Neural cell (in vitro differentiated cells): ENCODE results near the gene FBXL15.

Source experiments
- CTCF ChIP-seq: fragments of 450-650 bp; IDR thresholded peaks from 2 replicates; pipeline ENCODE4 v1.5.1; 2014; ENCODE audit warnings: antibody characterized with exemption, mild to moderate bottlenecking, moderate library complexity; ENCODE audit not compliant: poor library complexity, severe bottlenecking
- EP300 ChIP-seq: fragments of 450-650 bp; conservative IDR thresholded peaks from 2 replicates; pipeline ENCODE4 v1.6.1; 2014; ENCODE audit warnings: antibody characterized with exemption, mild to moderate bottlenecking, moderate library complexity; ENCODE audit not compliant: poor library complexity, severe bottlenecking
- EZH2 ChIP-seq: fragments of 200-600, 300-800 bp; shearing (Covaris generic), sonication (generic); IDR thresholded peaks from 2 replicates; pipeline ENCODE4 v1.6.1; 2014; ENCODE audit warnings: antibody characterized with exemption, low read length, borderline replicate concordance, mild to moderate bottlenecking; ENCODE audit not compliant: insufficient read depth, poor library complexity, severe bottlenecking
- MXI1 ChIP-seq: fragments of 450-650 bp; conservative IDR thresholded peaks from 2 replicates; pipeline ENCODE4 v1.6.1; 2014; ENCODE audit warnings: antibody characterized with exemption, mild to moderate bottlenecking; ENCODE audit not compliant: poor library complexity, severe bottlenecking
- SMC3 ChIP-seq: fragments of 450-650 bp; conservative IDR thresholded peaks from 2 replicates; pipeline ENCODE4 v1.6.1; 2014; ENCODE audit warnings: antibody characterized with exemption, mild to moderate bottlenecking, moderate library complexity; ENCODE audit not compliant: poor library complexity
- TAF1 ChIP-seq: IDR thresholded peaks from 2 replicates; pipeline ENCODE4 v1.6.1; 2012; ENCODE audit warnings: low read depth

GRCh38 chr10:102429468-102429867 lies 8.8 kb downstream of the FBXL15 start:
- TF ChIP-seq EP300, result no peak
- TF ChIP-seq EZH2, result no peak
- TF ChIP-seq CTCF, result no peak
- TF ChIP-seq TAF1, result no peak
- no peak for TF ChIP-seq MXI1
- no peak for TF ChIP-seq SMC3
